Neutrophil (primary cell): ENCODE data around the gene CACNG5.

ENCODE experiments used
- H3K27ac ChIP-seq: fragments of 200-600 bp; sonication (generic); 2 replicates; pipeline ENCODE4 v1.5.1; 2016; ENCODE audit warnings: mild to moderate bottlenecking, moderate library complexity
- H3K27me3 ChIP-seq: fragments of 200-600 bp; sonication (generic); 2 replicates; pipeline ENCODE4 v1.6.0; 2016; ENCODE audit warnings: mild to moderate bottlenecking
- H3K36me3 ChIP-seq: fragments of 200-600 bp; sonication (generic); 2 replicates; pipeline ENCODE4 v1.5.1; 2017
- H3K4me1 ChIP-seq, 2 experiments: fragments of 200-600 bp in 1 of 2; sonication (generic) in 1 of 2; 1 replicate in 1 of 2; 2 replicates in 1 of 2; pipeline versions ENCODE4 v1.5.1 to v1.6.1; 2013 to 2016; ENCODE audit warnings: low read depth in 1 of 2, low read length in 1 of 2, mild to moderate bottlenecking in 1 of 2, moderate library complexity in 1 of 2; ENCODE audit not compliant: control insufficient read depth in 1 of 2, insufficient read depth in 1 of 2
- H3K4me3 ChIP-seq, 2 experiments: fragments of 200-600 bp in 1 of 2; sonication (generic) in 1 of 2; 1 replicate in 1 of 2; 2 replicates in 1 of 2; pipeline ENCODE4 v1.5.1; 2013 to 2016; ENCODE audit warnings: low read depth in 1 of 2, low read length in 1 of 2, mild to moderate bottlenecking in 1 of 2, moderate library complexity in 1 of 2
- H3K9me3 ChIP-seq: fragments of 200-600 bp; sonication (generic); 2 replicates; pipeline ENCODE4 v1.5.1; 2016
- TF ChIP-seq, protein P1 (sequence below): fragments of 200-600 bp; sonication (generic); IDR thresholded peaks from 2 replicates; pipeline ENCODE4 v1.5.1; 2016; ENCODE audit warnings: antibody characterized with exemption

The CACNG5 gene

DNA sequence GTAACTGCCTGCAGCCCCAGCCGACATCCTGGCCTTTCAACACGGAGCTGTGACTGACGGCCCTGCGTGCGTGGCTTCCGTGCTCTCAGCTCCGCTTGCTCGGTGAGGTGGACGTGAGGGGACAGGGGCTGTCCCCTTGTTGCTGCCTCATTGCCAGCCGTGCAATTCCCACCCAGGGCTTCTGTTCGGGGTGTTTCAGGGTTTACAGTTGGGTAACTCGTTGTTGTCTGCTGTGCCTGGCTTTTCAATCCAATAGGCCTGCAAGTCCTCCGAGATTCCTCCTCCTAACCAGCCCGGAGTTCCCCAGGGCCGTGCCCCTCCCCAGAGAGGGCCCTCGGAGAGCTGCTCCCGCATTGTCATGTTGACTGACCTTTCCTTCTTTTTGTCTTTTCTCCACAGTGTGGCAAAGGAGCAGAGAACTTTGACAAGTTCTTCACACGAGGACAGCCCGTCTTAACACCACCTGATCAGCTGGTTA, 31.4 kb upstream of the CACNG5 start:
- H3K9me3 ChIP-seq: no peaks in the 10 kb centered on the region
- H3K27ac ChIP-seq: no peak overlapping the region
- H3K36me3 ChIP-seq: no peaks in the 10 kb centered on the region
- TF ChIP-seq, protein P1, sequence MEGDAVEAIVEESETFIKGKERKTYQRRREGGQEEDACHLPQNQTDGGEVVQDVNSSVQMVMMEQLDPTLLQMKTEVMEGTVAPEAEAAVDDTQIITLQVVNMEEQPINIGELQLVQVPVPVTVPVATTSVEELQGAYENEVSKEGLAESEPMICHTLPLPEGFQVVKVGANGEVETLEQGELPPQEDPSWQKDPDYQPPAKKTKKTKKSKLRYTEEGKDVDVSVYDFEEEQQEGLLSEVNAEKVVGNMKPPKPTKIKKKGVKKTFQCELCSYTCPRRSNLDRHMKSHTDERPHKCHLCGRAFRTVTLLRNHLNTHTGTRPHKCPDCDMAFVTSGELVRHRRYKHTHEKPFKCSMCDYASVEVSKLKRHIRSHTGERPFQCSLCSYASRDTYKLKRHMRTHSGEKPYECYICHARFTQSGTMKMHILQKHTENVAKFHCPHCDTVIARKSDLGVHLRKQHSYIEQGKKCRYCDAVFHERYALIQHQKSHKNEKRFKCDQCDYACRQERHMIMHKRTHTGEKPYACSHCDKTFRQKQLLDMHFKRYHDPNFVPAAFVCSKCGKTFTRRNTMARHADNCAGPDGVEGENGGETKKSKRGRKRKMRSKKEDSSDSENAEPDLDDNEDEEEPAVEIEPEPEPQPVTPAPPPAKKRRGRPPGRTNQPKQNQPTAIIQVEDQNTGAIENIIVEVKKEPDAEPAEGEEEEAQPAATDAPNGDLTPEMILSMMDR: no peak
- H3K4me1 ChIP-seq: no peaks in the 10 kb centered on the region
- peaks cover 14% of the 10 kb centered on the region for H3K27me3 ChIP-seq
- no peak overlapping the region for H3K4me3 ChIP-seq

DNA sequence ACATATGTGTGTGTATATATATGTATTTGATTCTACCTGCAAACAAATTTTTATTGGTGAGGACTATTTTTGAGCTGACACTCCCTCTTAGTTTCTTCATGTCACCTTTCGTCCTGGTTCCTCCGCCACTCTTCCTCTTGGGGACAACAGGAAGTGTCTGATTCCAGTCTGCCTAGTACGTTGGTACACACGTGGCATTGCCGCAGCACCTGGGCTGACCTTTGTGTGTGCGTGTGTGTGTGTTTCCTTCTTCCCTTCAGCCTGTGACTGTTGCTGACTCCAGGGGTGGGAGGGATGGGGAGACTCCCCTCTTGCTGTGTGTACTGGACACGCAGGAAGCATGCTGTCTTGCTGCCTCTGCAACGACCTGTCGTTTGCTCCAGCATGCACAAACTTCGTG, 29.4 kb upstream of the CACNG5 start:
- TF ChIP-seq, protein P1: no peak
- peaks cover 28% of the 10 kb centered on the region for H3K27me3 ChIP-seq
- no peaks in the 10 kb centered on the region for H3K4me1 ChIP-seq
- H3K36me3 ChIP-seq: no peaks in the 10 kb centered on the region
- H3K27ac ChIP-seq: no peak overlapping the region
- no peaks in the 10 kb centered on the region for H3K9me3 ChIP-seq
- no peak overlapping the region for H3K4me3 ChIP-seq

- no peak overlapping the region for H3K27ac ChIP-seq
- peaks cover 33% of the 10 kb centered on the region for H3K27me3 ChIP-seq
Observed at GRCh38 chr17:66807182-66807581, 27.7 kb upstream of the CACNG5 start.

GRCh38 chr17:66809408-66809807, 25.5 kb upstream of the CACNG5 start:
- TF ChIP-seq, protein P1: no peak
- no peak overlapping the region for H3K4me3 ChIP-seq
- no peaks in the 10 kb centered on the region for H3K9me3 ChIP-seq
- H3K27me3 ChIP-seq: peaks cover 33% of the 10 kb centered on the region
- H3K27ac ChIP-seq: no peak overlapping the region
- H3K36me3 ChIP-seq: no peaks in the 10 kb centered on the region
- H3K4me1 ChIP-seq: no peaks in the 10 kb centered on the region

More at GRCh38 chr17:66807182-66807581, 27.7 kb upstream of the CACNG5 start:
- no peaks in the 10 kb centered on the region for H3K9me3 ChIP-seq
- H3K4me1 ChIP-seq: no peaks in the 10 kb centered on the region
- TF ChIP-seq, protein P1: no peak
- no peak overlapping the region for H3K4me3 ChIP-seq
- H3K36me3 ChIP-seq: no peaks in the 10 kb centered on the region

DNA sequence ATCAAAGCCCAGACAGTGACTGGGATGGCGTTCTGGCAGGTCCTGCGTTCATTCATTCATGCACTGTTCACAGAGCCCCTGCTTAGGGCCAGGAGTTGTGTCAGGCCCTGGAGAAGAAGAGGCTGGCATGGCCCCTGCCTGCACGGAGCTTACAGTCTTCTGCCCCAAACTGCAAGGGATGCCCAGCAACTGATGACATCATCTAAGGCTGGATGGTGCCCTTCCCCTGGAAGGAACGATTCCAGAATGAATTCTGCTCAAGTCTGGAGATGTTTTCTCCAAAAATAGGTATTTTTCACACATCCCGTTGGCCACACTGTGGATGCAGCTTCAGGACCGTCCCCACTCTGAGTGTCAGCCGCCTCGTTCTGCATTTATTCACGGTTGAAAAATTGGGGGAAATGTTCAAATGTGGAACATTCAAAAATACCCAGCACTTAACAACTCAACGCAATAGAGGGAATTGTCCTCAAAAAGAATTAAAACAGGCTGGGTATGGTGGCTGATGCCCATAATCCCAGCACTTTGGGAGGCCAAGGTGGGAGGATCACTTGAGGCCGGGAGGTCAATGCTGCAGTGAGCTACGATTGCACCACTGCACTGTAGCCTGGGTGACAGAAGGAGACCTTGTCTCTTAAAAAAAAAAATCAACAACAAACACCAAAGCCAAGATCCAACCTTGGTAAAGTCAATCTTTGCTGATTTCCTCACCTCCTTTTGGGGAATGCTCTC, 23.8 kb upstream of the CACNG5 start:
- TF ChIP-seq, protein P1: no peak
- H3K4me3 ChIP-seq: no peak overlapping the region
- no peaks in the 10 kb centered on the region for H3K36me3 ChIP-seq
- H3K27ac ChIP-seq: no peak overlapping the region
- H3K9me3 ChIP-seq: no peaks in the 10 kb centered on the region
- H3K4me1 ChIP-seq: no peaks in the 10 kb centered on the region
- H3K27me3 ChIP-seq: peaks cover 33% of the 10 kb centered on the region
